MCF 10A (cell line): Measurements from ENCODE around the gene BCL2L1. TPM values are rescaled to one million over a fixed set of nuclear protein-coding genes. Genes with fewer than 3 reads are reported as not detected.

Experiments used
- BruUV-seq: library from RNA; stranded (reverse); fragments of 400-500 nt; replicated peaks from 2 replicates; lab custom pipeline; 2021; lab: Mats Ljungman, UMichigan
- CTCF ChIA-PET: fragments of 300-600 bp; sonication (Branson Sonifier 250); formaldehyde crosslinking; extraction: SDS; loops from one replicate; lab custom pipeline; 2021; ENCODE audit warnings: antibody characterized with exemption, inconsistent platforms; lab: Yijun Ruan, JAX
- POLR2A ChIA-PET: fragments of 300-600, 350-650 bp; sonication (Branson Sonifier 250); formaldehyde crosslinking; extraction: SDS; loops from one replicate; lab custom pipeline; 2020; ENCODE audit warnings: antibody characterized with exemption, inconsistent platforms; lab: Yijun Ruan, JAX
- DNase-seq: peaks from one replicate; pipeline ENCODE4 v3.0.0-alpha.2; 2018; ENCODE audit not compliant: unreplicated experiment
- H3K27ac Mint-ChIP-seq: one replicate; pipeline ENCODE4 v1.8.0; 2022; ENCODE audit warnings: mild to moderate bottlenecking, low read depth, mixed read lengths; ENCODE audit not compliant: unreplicated experiment
- H3K27me3 Mint-ChIP-seq: one replicate; pipeline ENCODE4 v1.8.0; 2022; ENCODE audit warnings: mixed read lengths; ENCODE audit not compliant: insufficient read depth, unreplicated experiment
- H3K36me3 Mint-ChIP-seq: one replicate; pipeline ENCODE4 v1.8.0; 2022; ENCODE audit warnings: mild to moderate bottlenecking, moderate library complexity, mixed read lengths; ENCODE audit not compliant: insufficient read depth, unreplicated experiment
- H3K4me1 Mint-ChIP-seq: one replicate; pipeline ENCODE4 v1.8.0; 2022; ENCODE audit warnings: mixed read lengths; ENCODE audit not compliant: insufficient read depth, unreplicated experiment
- H3K4me3 Mint-ChIP-seq: one replicate; pipeline ENCODE4 v1.8.0; 2022; ENCODE audit warnings: mild to moderate bottlenecking, moderate library complexity, mixed read lengths; ENCODE audit not compliant: unreplicated experiment
- H3K9me3 Mint-ChIP-seq: one replicate; pipeline ENCODE4 v1.8.0; 2022; ENCODE audit warnings: mixed read lengths; ENCODE audit not compliant: unreplicated experiment
- CTCF ChIP-seq: fragments of 200-600 bp; IDR thresholded peaks from one replicate; pipeline ENCODE4 v1.8.0; 2022; ENCODE audit warnings: antibody characterized with exemption, mild to moderate bottlenecking; ENCODE audit not compliant: unreplicated experiment
- intact Hi-C: fragments of 100-400 bp; cut with micrococcal nuclease; formaldehyde crosslinking; loops from 2 replicates; pipeline ENCODE4 v1.14.1; 2022
- total RNA-seq: library from RNA; stranded (reverse); gene quantifications from 2 replicates; pipeline ENCODE4 v1.2.3, GENCODE V29; 2022

The BCL2L1 gene
- total RNA-seq, 1 experiment from 2014 or later: 156 TPM

- H3K36me3 Mint-ChIP-seq: peaks cover 15% of the 10 kb centered on the region
- H3K27ac Mint-ChIP-seq: peak overlapping the region; percentile 32
- CTCF ChIA-PET: interaction anchor here (0.6 to 1.6 kb wide), 6 partner anchors 8 to 349 kb away, joined by 3 to 6 read pairs (median 5); no protein-coding TSS in a partner anchor
- POLR2A ChIA-PET: interaction anchor here (0.6 to 2.3 kb wide), 9 partner anchors 10 to 600 kb away, joined by 3 to 12 read pairs (median 3); partner anchors contain the start of gene TPX2
- peaks cover 19% of the 10 kb centered on the region for H3K4me1 Mint-ChIP-seq
- intact Hi-C loops: no loop called here
- no peak for DNase-seq
- H3K4me3 Mint-ChIP-seq: no peak overlapping the region
- no peaks in the 10 kb centered on the region for H3K9me3 Mint-ChIP-seq
- TF ChIP-seq CTCF: no peak
- BruUV-seq: no TSS peak
- no peaks in the 10 kb centered on the region for H3K27me3 Mint-ChIP-seq
Observed at GRCh38 chr20:31759836-31760518, 37.3 kb upstream of the BCL2L1 start.

- Mint-ChIP-seq H3K27ac (peak overlapping the region; percentile 32), H3K9me3 (no peaks in the 10 kb centered on the region), H3K36me3 (peaks cover 15% of the 10 kb centered on the region), H3K4me3 (no peak overlapping the region), H3K27me3 (no peaks in the 10 kb centered on the region), H3K4me1 (peaks cover 25% of the 10 kb centered on the region)
- CTCF ChIA-PET: interaction anchor here (0.8 to 1.3 kb wide), 2 partner anchors 20 to 64 kb away, joined by 3 to 4 read pairs; no protein-coding TSS in a partner anchor
- BruUV-seq: no TSS peak
- no peak for TF ChIP-seq CTCF
- intact Hi-C loops: no loop called here
- POLR2A ChIA-PET: interaction anchor here (0.6 to 2.3 kb wide), 5 partner anchors 10 to 47 kb away, joined by 3 to 12 read pairs (median 4); partner anchors contain the start of gene TPX2
- no peak for DNase-seq
Observed at GRCh38 chr20:31758991-31759390, 36.3 kb upstream of the BCL2L1 start.

- ChIA-PET POLR2A (interaction anchor here (0.6 to 2.3 kb wide), 5 partner anchors 10 to 47 kb away, joined by 3 to 12 read pairs (median 4); partner anchors contain the start of gene TPX2), CTCF (interaction anchor here (0.8 to 1.3 kb wide), 2 partner anchors 20 to 65 kb away, joined by 3 to 4 read pairs; no protein-coding TSS in a partner anchor)
- Mint-ChIP-seq H3K36me3 (peaks cover 15% of the 10 kb centered on the region), H3K9me3 (no peaks in the 10 kb centered on the region), H3K27me3 (no peaks in the 10 kb centered on the region), H3K27ac (peak overlapping the region; percentile 32), H3K4me1 (peaks cover 25% of the 10 kb centered on the region), H3K4me3 (no peak overlapping the region)
- intact Hi-C loops: no loop called here
- no TSS peak for BruUV-seq
- TF ChIP-seq CTCF: no peak
- DNase-seq: no peak
Observed at GRCh38 chr20:31758521-31758920, 35.9 kb upstream of the BCL2L1 start.

- peaks cover 30% of the 10 kb centered on the region for H3K4me1 Mint-ChIP-seq
- H3K36me3 Mint-ChIP-seq: peaks cover 15% of the 10 kb centered on the region
- no peaks in the 10 kb centered on the region for H3K9me3 Mint-ChIP-seq
- POLR2A ChIA-PET: interaction anchor here (0.6 to 1.7 kb wide), 3 partner anchors 10 to 71 kb away, joined by 3 to 5 read pairs (median 3); no protein-coding TSS in a partner anchor
- intact Hi-C loops: no loop called here
- no peak overlapping the region for H3K4me3 Mint-ChIP-seq
- BruUV-seq: no TSS peak
- CTCF ChIA-PET: interaction anchor here (1.1 kb wide), 1 partner anchor 195 kb away, joined by 4 read pairs; no protein-coding TSS in a partner anchor
- H3K27ac Mint-ChIP-seq: peak overlapping the region; percentile 49
- H3K27me3 Mint-ChIP-seq: no peaks in the 10 kb centered on the region
- no peak for DNase-seq
- TF ChIP-seq CTCF: no peak
Observed at GRCh38 chr20:31757254-31757653, 34.6 kb upstream of the BCL2L1 start.
